ENCODE results near the gene PCDHGA7.
"Not testable (repeated sequence)": the region's sequence is repeated elsewhere in the genome, so short reads cannot be mapped to it uniquely, and the experiment has no call there.

Gene PCDHGA7

GRCh38 chr5:141371572-141372475, 10.7 kb upstream of the PCDHGA7 start:
- peaks cover 65% of the 10 kb centered on the region for H3K9me3 ChIP-seq (ENCODE audit: low read length)

GRCh38 chr5:141373673-141374317, 8.7 kb upstream of the PCDHGA7 start, which contains the start of gene PCDHGA6:
TSS of gene PCDHGA6 (plus strand) at chr5:141373891. CDS start at chr5:141374084, 193 bp downstream.
- Histone ChIP-seq H3K27ac (ENCODE audit: low read depth, low read length) (no peak within 1 kb of the TSS), H3K27me3 (ENCODE audit: control insufficient read depth in 1 of 2, insufficient read depth in 2 of 2, low read length in 2 of 2) (no peaks in the 10 kb centered on the region), H3K9ac (ENCODE audit: low read length) (no peak within 1 kb of the TSS), H3K4me3 (ENCODE audit: low read depth in 1 of 2, low read length in 2 of 2) (peak within 1 kb of the TSS; percentile 25 to 42), H3K36me3 (ENCODE audit: insufficient read depth, low read length) (peaks cover 4% of the 10 kb centered on the region), H3K4me1 (ENCODE audit: insufficient read depth, low read length) (no peaks in the 10 kb centered on the region), H3K9me3 (ENCODE audit: low read length) (peaks cover 77% of the 10 kb centered on the region)

More at GRCh38 chr5:141371572-141372475, 10.7 kb upstream of the PCDHGA7 start:
- Histone ChIP-seq H3K36me3 (ENCODE audit: insufficient read depth, low read length) (peaks cover 4% of the 10 kb centered on the region), H3K27ac (ENCODE audit: low read depth, low read length) (no peak overlapping the region), H3K4me1 (ENCODE audit: insufficient read depth, low read length) (no peaks in the 10 kb centered on the region), H3K4me3 (ENCODE audit: low read depth in 1 of 2, low read length in 2 of 2) (peak overlapping the region; percentile 42 to 52), H3K27me3 (ENCODE audit: control insufficient read depth in 1 of 2, insufficient read depth in 2 of 2, low read length in 2 of 2) (no peaks in the 10 kb centered on the region), H3K9ac (ENCODE audit: low read length) (no peak overlapping the region)

GRCh38 chr5:141374627-141375026, 7.9 kb upstream of the PCDHGA7 start:
- H3K4me1 ChIP-seq (ENCODE audit: insufficient read depth, low read length): no peaks in the 10 kb centered on the region
- H3K9me3 ChIP-seq (ENCODE audit: low read length): peaks cover 73% of the 10 kb centered on the region
- no peak overlapping the region for H3K27ac ChIP-seq (ENCODE audit: low read depth, low read length)
- H3K4me3 ChIP-seq (ENCODE audit: low read depth in 1 of 2, low read length in 2 of 2): peak overlapping the region; percentile 25 to 28
- no peak overlapping the region for H3K9ac ChIP-seq (ENCODE audit: low read length)
- no peaks in the 10 kb centered on the region for H3K27me3 ChIP-seq (ENCODE audit: control insufficient read depth in 1 of 2, insufficient read depth in 2 of 2, low read length in 2 of 2)
- peaks cover 4% of the 10 kb centered on the region for H3K36me3 ChIP-seq (ENCODE audit: insufficient read depth, low read length)

- not testable (repeated sequence) for H3K36me3 ChIP-seq (ENCODE audit: insufficient read depth, low read length); H3K9ac ChIP-seq (ENCODE audit: low read length); H3K27me3 ChIP-seq (ENCODE audit: control insufficient read depth in 1 of 2, insufficient read depth in 2 of 2, low read length in 2 of 2); H3K27ac ChIP-seq (ENCODE audit: low read depth, low read length); H3K4me1 ChIP-seq (ENCODE audit: insufficient read depth, low read length)
- peaks cover 68% of the 10 kb centered on the region for H3K9me3 ChIP-seq (ENCODE audit: low read length)
- peak overlapping the region in 1 of 2 donors; percentile 38 for H3K4me3 ChIP-seq (ENCODE audit: low read depth in 1 of 2, low read length in 2 of 2)
Observed at GRCh38 chr5:141375444-141376155, 6.9 kb upstream of the PCDHGA7 start.

GRCh38 chr5:141383345-141383744, 803 bp downstream of the PCDHGA7 start:
- no peaks in the 10 kb centered on the region for H3K4me1 ChIP-seq (ENCODE audit: insufficient read depth, low read length)
- H3K9me3 ChIP-seq (ENCODE audit: low read length): peaks cover 69% of the 10 kb centered on the region
- no peaks in the 10 kb centered on the region for H3K27me3 ChIP-seq (ENCODE audit: control insufficient read depth in 1 of 2, insufficient read depth in 2 of 2, low read length in 2 of 2)
- H3K4me3 ChIP-seq (ENCODE audit: low read depth in 1 of 2, low read length in 2 of 2): peak overlapping the region; percentile 12 to 47
- no peak overlapping the region for H3K27ac ChIP-seq (ENCODE audit: low read depth, low read length)
- no peak overlapping the region for H3K9ac ChIP-seq (ENCODE audit: low read length)
- no peaks in the 10 kb centered on the region for H3K36me3 ChIP-seq (ENCODE audit: insufficient read depth, low read length)

- H3K9ac ChIP-seq (ENCODE audit: low read length): no peak overlapping the region
- no peaks in the 10 kb centered on the region for H3K36me3 ChIP-seq (ENCODE audit: insufficient read depth, low read length)
- H3K27me3 ChIP-seq (ENCODE audit: control insufficient read depth in 1 of 2, insufficient read depth in 2 of 2, low read length in 2 of 2): no peaks in the 10 kb centered on the region
- peak overlapping the region in 1 of 2 donors; percentile 16 for H3K4me3 ChIP-seq (ENCODE audit: low read depth in 1 of 2, low read length in 2 of 2)
- H3K27ac ChIP-seq (ENCODE audit: low read depth, low read length): no peak overlapping the region
- peaks cover 78% of the 10 kb centered on the region for H3K9me3 ChIP-seq (ENCODE audit: low read length)
- no peaks in the 10 kb centered on the region for H3K4me1 ChIP-seq (ENCODE audit: insufficient read depth, low read length)
Observed at GRCh38 chr5:141384471-141385267, 2.1 kb downstream of the PCDHGA7 start.

- not testable (repeated sequence) for H3K27ac ChIP-seq (ENCODE audit: low read depth, low read length); H3K9ac ChIP-seq (ENCODE audit: low read length); H3K27me3 ChIP-seq (ENCODE audit: control insufficient read depth in 1 of 2, insufficient read depth in 2 of 2, low read length in 2 of 2); H3K36me3 ChIP-seq (ENCODE audit: insufficient read depth, low read length); H3K4me1 ChIP-seq (ENCODE audit: insufficient read depth, low read length)
- Histone ChIP-seq H3K9me3 (ENCODE audit: low read length) (peaks cover 80% of the 10 kb centered on the region), H3K4me3 (ENCODE audit: low read depth in 1 of 2, low read length in 2 of 2) (peak within 1 kb of the TSS in 1 of 2 donors; percentile 33)
Observed at GRCh38 chr5:141387557-141388311, 5.2 kb downstream of the PCDHGA7 start, which contains the start of gene PCDHGB4. TSS of gene PCDHGB4 (plus strand) at chr5:141387698. CDS start at chr5:141387885, 187 bp downstream.

- no peaks in the 10 kb centered on the region for H3K27me3 ChIP-seq (ENCODE audit: control insufficient read depth in 1 of 2, insufficient read depth in 2 of 2, low read length in 2 of 2)
- H3K9me3 ChIP-seq (ENCODE audit: low read length): peaks cover 79% of the 10 kb centered on the region
- no peaks in the 10 kb centered on the region for H3K36me3 ChIP-seq (ENCODE audit: insufficient read depth, low read length)
- no peak overlapping the region for H3K27ac ChIP-seq (ENCODE audit: low read depth, low read length)
- no peaks in the 10 kb centered on the region for H3K4me1 ChIP-seq (ENCODE audit: insufficient read depth, low read length)
- H3K9ac ChIP-seq (ENCODE audit: low read length): no peak overlapping the region
- H3K4me3 ChIP-seq (ENCODE audit: low read depth in 1 of 2, low read length in 2 of 2): peak overlapping the region in 1 of 2 donors; percentile 33
Observed at GRCh38 chr5:141388661-141389060, 6.1 kb downstream of the PCDHGA7 start.

- Histone ChIP-seq H3K27me3 (ENCODE audit: control insufficient read depth in 1 of 2, insufficient read depth in 2 of 2, low read length in 2 of 2) (no peaks in the 10 kb centered on the region), H3K27ac (ENCODE audit: low read depth, low read length) (no peak overlapping the region), H3K9ac (ENCODE audit: low read length) (no peak overlapping the region), H3K36me3 (ENCODE audit: insufficient read depth, low read length) (no peaks in the 10 kb centered on the region), H3K4me3 (ENCODE audit: low read depth in 1 of 2, low read length in 2 of 2) (peak overlapping the region in 1 of 2 donors; percentile 33), H3K4me1 (ENCODE audit: insufficient read depth, low read length) (no peaks in the 10 kb centered on the region), H3K9me3 (ENCODE audit: low read length) (peaks cover 79% of the 10 kb centered on the region)
Observed at GRCh38 chr5:141389153-141390042, 6.9 kb downstream of the PCDHGA7 start.

Measured in muscle layer of colon (tissue), 2 donors.